Effector memory CD4-positive, alpha-beta T cell (primary cell): ENCODE measurements around the gene LARGE1.

Source experiments
- DNase-seq, 3 donors: peaks; one replicate each; pipeline ENCODE4 v3.0.0-alpha.2; 2020
- H3K27ac ChIP-seq: 2 replicates; pipeline ENCODE4 v1.7.0; 2013; ENCODE audit warnings: mild to moderate bottlenecking, low read length, moderate library complexity; ENCODE audit not compliant: insufficient read depth, poor library complexity, severe bottlenecking
- H3K27me3 ChIP-seq: replicated peaks from 2 replicates; pipeline ENCODE4 v1.7.0; 2013; ENCODE audit warnings: mild to moderate bottlenecking, low read length; ENCODE audit not compliant: insufficient read depth, control insufficient read depth, poor library complexity, severe bottlenecking
- H3K36me3 ChIP-seq: 2 replicates; pipeline ENCODE4 v1.7.0; 2013; ENCODE audit warnings: mild to moderate bottlenecking, low read length, moderate library complexity; ENCODE audit not compliant: control insufficient read depth, insufficient read depth
- H3K4me1 ChIP-seq: 2 replicates; pipeline ENCODE4 v1.7.0; 2013; ENCODE audit warnings: low read length, mild to moderate bottlenecking; ENCODE audit not compliant: control insufficient read depth, insufficient read depth, poor library complexity, severe bottlenecking
- H3K4me3 ChIP-seq: 2 replicates; pipeline ENCODE4 v1.7.0; 2013; ENCODE audit warnings: low read length, low read depth, mild to moderate bottlenecking; ENCODE audit not compliant: insufficient read depth, poor library complexity, severe bottlenecking
- H3K9me3 ChIP-seq: 2 replicates; pipeline ENCODE4 v1.7.0; 2013; ENCODE audit warnings: mild to moderate bottlenecking, low read length, moderate library complexity; ENCODE audit not compliant: control insufficient read depth

The LARGE1 gene

GRCh38 chr22:33539202-33539901 lies 380.9 kb downstream of the LARGE1 start:
- H3K36me3 ChIP-seq, result no peaks in the 10 kb centered on the region
- DNase-seq, result no peak
- H3K27ac ChIP-seq, result no peak overlapping the region
- no peak overlapping the region for H3K4me3 ChIP-seq
- H3K27me3 ChIP-seq, result no peaks in the 10 kb centered on the region
- no peaks in the 10 kb centered on the region for H3K4me1 ChIP-seq
- no peaks in the 10 kb centered on the region for H3K9me3 ChIP-seq

DNA sequence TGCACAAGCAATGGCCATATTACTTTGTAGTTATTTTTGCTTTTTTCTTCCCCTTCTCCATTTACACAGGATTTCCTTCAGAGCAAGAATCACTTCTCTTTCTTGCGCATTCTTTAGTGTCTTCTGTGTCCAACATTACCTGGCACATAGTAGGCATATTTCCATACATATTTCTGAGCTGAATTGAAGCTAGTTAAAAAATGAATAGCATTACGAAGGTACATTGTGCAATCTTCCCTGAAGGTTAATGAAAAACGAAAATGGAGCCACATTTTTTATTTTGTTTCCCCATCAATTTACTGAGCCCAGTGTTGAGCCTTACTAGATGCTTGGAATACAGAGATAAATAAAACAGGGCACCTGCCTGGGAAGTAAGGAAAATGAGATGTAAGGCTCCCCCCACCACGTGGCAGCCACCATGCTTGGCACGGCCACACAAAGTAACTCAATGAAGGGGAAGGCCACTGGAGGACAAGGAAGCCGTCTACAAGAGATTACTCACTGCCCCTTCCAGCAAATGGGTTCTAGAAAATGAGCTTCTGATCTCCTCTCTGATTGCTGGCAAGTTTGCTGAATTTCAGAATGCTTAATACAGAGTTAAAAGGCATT lies 381.9 kb downstream of the LARGE1 start:
- Histone ChIP-seq H3K9me3 (no peaks in the 10 kb centered on the region), H3K4me1 (no peaks in the 10 kb centered on the region), H3K4me3 (no peak overlapping the region), H3K27me3 (no peaks in the 10 kb centered on the region), H3K27ac (no peak overlapping the region), H3K36me3 (no peaks in the 10 kb centered on the region)
- no peak for DNase-seq

- Histone ChIP-seq H3K27me3 (no peaks in the 10 kb centered on the region), H3K4me1 (no peaks in the 10 kb centered on the region), H3K36me3 (no peaks in the 10 kb centered on the region), H3K4me3 (no peak overlapping the region), H3K27ac (no peak overlapping the region), H3K9me3 (no peaks in the 10 kb centered on the region)
- DNase-seq, result no peak
Observed at GRCh38 chr22:33537059-33537458, 383.2 kb downstream of the LARGE1 start.

GRCh38 chr22:33535937-33536875 lies 384.1 kb downstream of the LARGE1 start:
- Histone ChIP-seq H3K4me3 (no peak overlapping the region), H3K36me3 (no peaks in the 10 kb centered on the region), H3K9me3 (no peaks in the 10 kb centered on the region), H3K27ac (no peak overlapping the region), H3K4me1 (no peaks in the 10 kb centered on the region), H3K27me3 (no peaks in the 10 kb centered on the region)
- no peak for DNase-seq

GRCh38 chr22:33529424-33530113 lies 390.7 kb downstream of the LARGE1 start:
- Histone ChIP-seq H3K4me1 (no peaks in the 10 kb centered on the region), H3K36me3 (no peaks in the 10 kb centered on the region), H3K4me3 (no peak overlapping the region), H3K27ac (no peak overlapping the region), H3K27me3 (no peaks in the 10 kb centered on the region), H3K9me3 (no peaks in the 10 kb centered on the region)
- no peak for DNase-seq

DNA sequence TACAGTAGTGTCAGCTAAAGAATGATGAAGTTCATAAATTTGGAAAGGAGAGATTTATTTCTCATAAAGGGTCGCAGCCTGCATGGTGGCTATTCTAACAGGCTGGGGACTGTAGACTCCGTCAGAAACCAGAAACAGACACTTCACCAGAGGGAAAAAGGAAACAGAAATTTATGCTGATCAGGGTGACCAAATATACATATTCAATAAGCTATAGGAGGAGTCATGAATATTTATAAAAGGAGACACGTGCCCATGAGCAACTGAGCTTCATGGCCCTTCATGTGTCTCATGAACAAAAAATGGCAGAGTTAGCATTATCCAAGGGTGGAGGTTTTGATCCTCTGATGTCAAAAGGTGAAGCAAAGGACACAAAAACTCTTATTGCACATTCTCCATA lies 392.1 kb downstream of the LARGE1 start:
- Histone ChIP-seq H3K27me3 (no peaks in the 10 kb centered on the region), H3K27ac (no peak overlapping the region), H3K4me1 (no peaks in the 10 kb centered on the region), H3K4me3 (no peak overlapping the region), H3K9me3 (no peaks in the 10 kb centered on the region), H3K36me3 (no peaks in the 10 kb centered on the region)
- DNase-seq, result no peak

DNA sequence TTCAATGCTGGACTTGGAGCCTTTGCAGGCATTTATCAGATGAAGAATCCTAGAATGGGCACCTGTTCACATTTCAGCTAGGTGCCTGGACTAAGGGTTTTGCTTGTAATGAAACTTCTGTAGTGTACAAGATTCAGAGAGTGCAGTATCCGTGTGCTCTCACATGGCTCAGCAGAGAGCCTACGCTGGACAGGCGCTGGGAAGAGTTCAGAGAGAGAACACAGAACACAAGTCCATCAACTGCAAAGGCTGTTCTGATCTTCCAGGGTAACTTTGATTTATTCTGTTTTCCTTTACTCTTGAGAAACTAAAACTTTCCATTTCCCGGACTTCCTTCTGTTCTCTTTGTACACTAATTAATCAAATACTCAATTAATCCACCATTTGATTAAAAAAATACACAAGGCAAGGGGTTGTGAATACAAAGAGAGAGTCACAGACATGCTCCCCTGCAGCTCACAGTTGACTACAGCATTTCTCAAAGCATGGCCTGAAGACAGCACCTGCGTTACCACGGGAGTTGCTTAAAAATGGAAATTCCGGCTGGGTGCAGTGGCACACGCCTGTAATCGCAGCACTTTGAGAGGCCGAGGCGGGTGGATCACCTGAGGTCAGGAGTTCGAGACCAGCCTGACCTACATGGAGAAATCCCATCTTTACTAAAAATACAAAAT lies 393.7 kb downstream of the LARGE1 start:
- no peak overlapping the region for H3K4me3 ChIP-seq
- no peak for DNase-seq
- H3K27ac ChIP-seq, result no peak overlapping the region
- no peaks in the 10 kb centered on the region for H3K4me1 ChIP-seq
- no peaks in the 10 kb centered on the region for H3K27me3 ChIP-seq
- no peaks in the 10 kb centered on the region for H3K9me3 ChIP-seq
- no peaks in the 10 kb centered on the region for H3K36me3 ChIP-seq

DNA sequence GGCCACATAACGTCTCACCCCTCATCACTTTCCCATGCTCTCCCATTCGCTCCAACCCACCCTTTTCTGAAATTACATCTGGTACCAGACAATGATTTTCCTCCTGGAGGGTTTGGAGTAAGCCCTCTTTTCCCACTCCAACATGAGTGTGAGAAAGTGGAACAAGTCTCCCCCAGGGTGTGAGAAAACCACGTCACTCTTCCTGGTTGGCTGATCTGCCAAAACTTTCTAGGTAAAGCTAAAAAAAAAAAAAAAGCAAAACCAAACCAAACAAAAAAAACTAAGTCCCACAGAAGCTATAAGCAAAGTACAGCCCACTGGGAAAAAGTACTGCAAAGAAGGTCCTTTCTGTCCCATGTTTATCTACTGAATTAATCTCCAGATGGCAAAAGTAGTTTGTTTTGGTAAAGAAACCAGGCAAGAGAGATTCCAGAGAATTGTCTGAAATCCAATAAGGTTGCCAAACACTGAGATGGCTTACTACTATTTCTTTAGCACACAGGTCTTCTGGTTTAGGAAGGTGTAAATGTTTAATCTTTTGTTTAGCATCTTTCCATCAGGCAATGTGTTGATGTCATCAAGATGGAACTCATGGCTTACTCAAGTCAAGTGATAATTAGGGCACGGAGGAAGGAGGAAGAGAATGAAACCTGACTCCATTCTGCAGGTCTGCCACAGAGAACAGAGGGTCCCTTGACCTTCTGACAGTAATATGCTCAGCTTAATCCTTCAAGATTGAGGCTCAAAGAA lies 395.6 kb downstream of the LARGE1 start:
- no peaks in the 10 kb centered on the region for H3K9me3 ChIP-seq
- H3K36me3 ChIP-seq, result no peaks in the 10 kb centered on the region
- no peaks in the 10 kb centered on the region for H3K4me1 ChIP-seq
- no peak overlapping the region for H3K27ac ChIP-seq
- no peak overlapping the region for H3K4me3 ChIP-seq
- DNase-seq, result no peak
- H3K27me3 ChIP-seq, result no peaks in the 10 kb centered on the region
